ENCODE data around the gene PUS10.
"Not testable (repeated sequence)": the region's sequence is repeated elsewhere in the genome, so short reads cannot be mapped to it uniquely, and the experiment has no call there.

Gene PUS10, protein sequence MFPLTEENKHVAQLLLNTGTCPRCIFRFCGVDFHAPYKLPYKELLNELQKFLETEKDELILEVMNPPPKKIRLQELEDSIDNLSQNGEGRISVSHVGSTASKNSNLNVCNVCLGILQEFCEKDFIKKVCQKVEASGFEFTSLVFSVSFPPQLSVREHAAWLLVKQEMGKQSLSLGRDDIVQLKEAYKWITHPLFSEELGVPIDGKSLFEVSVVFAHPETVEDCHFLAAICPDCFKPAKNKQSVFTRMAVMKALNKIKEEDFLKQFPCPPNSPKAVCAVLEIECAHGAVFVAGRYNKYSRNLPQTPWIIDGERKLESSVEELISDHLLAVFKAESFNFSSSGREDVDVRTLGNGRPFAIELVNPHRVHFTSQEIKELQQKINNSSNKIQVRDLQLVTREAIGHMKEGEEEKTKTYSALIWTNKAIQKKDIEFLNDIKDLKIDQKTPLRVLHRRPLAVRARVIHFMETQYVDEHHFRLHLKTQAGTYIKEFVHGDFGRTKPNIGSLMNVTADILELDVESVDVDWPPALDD

DNA sequence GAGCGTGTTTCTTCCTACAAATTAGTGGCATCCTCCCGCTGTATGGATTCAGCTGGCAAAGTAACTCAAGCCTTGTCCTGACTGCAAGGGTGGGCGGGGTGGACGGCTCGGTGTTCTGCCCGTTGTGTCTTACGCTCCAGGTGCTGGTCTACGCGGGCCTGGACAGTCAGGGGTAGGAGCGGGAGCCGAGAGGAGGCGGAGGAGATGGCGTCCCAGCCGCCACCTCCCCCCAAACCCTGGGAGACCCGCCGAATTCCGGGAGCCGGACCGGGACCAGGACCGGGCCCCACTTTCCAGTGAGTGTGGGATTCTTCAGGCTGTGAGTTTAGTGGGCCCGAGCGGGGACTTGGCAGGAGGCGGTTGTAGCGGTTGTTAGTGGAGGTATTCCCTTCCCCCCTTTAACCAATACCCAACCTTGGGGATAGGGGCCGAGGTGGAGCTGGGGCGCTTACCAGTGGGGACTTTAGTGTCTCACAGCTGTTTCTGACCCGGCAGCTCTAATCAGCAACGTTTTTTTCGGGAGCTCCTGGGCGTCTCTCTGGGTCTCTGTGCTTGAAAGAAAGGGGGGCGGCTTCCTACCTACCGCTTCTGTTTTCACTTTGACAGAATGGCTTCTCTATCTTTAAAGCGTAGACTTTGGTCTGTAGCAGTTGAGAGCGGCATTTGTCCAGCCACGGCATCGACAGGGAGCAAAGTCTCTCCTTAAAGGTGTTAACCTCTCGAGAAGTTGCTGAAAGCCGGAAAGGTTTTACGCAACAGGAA lies at the start of gene PUS10, which contains the start of gene PEX13:
PUS10 (minus strand) TSS at position 700 of the 762 bp plus-strand sequence. CDS start 6,365 bp downstream, outside the sequence.
PEX13 (plus strand) TSS at position 165 of the 762 bp plus-strand sequence; CDS start at position 205, 40 bp downstream.
- peak; percentile 97 for DNase-seq

DNA sequence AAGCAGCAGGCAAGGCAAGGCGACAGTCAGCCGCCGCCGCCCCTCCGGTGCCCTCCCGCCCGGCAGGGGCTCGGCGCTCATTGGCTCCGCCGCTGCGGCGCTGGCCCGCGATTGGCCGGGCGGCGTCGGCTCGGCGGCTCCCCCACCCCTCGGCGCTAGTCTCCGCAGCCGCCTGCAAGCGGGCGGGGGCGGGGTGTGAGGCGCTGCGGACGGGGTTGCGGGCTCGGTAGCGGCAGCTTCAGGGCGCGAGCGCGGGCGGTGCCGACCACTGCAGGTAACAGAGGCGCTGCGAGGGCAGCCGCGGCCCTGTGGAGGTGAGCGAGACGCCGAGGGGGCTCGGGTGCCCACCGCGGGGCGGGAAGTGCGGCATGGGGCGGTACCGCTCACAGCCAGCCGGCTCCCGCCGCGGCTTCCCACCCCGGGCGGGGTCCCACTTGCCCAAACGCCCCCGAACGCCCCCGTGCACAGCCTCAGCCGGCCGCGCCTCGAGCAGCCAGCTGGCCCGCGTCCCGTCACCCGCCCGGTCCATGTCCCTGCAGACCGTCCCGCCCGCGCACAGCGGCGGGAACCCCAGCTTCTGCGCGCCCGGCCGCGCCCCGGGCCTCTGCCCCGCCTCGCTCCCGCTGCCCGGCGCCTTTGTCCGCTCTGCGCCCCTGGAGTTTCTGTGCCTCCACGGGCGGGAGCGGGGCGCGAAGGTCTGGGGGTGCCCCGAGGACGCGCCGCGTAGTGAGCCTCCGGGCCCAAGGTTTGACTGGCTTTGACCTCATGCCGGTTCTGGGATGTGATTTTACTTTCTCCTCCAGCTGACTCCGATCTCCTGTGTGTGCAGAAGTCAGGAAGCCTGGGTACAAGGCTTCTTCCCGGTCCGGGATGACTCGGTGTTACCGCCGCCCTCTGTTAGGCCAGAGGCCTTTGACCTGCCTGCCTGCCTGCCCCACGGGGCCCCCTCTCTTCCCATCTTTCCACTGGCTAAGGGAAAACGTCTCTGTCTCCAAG lies 48.0 kb upstream of the PUS10 start, which contains the start of gene SANBR:
SANBR (plus strand) TSS at position 158 of the 996 bp plus-strand sequence. CDS start 4,480 bp downstream, outside the sequence.
- DNase-seq, result peak; percentile 92

DNA sequence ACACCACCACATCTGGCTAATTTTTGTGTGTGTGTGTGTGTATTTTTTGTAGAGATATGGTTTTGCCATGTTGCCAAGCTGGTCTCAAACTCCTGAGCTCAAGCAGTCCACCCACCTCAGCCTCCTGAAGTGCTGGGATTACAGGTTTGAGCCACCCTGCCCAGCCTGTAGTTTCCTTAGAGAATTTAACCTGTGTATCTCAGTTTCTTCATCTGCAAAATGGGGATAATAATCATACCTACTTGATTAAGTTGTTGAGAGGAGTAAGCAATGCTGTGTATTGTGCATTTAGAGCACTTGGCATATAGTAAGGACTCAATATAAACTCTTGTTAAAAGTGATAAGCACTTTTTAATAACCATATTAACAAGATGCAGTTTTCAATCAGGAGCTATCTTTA lies 41.3 kb upstream of the PUS10 start:
- no peak for DNase-seq

DNA sequence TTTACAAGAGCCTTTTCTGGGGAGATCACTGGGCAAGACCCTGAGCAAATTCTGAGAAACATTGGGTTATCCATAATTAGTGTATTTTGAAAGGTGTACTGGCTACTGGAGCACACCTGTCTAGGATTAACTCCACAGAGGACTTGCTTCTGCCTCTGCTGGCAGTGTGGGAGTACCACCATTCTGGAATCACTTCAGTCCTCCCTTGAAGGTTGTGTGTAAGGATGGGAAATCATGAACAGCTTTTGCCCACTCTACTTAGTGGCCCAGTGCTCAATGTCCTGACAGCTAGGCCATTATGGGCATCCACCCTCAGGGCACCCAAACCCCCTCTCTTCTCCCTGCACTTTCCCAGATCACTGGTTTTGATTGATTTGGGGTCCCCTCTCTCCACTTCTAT lies 39.5 kb upstream of the PUS10 start:
- no peak for DNase-seq

DNA sequence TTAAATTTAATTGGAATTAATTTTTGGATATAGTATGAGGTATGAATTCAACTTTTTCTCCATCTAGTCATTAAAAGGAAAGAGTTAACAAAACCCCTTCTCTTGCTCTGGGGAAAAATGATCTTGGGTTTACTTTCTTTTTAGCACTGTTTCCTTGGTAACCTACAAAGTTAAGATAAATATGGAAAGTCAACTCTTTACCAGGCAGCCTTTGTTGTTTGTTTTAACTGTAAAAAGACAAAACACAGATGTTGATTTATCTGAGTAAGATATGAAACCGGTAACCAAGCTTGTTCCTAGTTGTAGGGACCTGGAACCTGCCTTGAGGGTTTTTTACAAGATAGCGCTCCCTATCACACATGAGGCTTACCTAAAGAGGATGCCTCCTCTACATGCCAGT lies 37.5 kb upstream of the PUS10 start:
- DNase-seq, result no peak

DNA sequence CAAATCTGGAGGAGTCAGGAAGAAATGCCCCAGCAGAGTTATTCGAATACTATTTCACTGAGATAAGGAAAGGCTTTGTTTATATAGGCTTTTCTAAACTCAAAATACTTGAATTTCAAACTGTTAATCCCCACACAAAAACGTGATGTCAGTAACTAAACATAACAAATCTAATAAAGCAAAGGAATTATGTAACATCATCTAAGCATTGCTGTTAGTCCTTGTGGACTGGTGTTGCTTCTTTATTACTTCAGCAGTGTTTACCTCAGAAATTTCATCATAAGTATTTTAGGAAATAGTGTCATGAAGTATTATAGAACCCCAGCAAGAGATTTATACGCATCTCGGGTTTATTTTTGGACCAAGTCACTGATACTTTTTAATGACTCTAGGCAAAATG lies 27.9 kb upstream of the PUS10 start:
- DNase-seq, result no peak

DNA sequence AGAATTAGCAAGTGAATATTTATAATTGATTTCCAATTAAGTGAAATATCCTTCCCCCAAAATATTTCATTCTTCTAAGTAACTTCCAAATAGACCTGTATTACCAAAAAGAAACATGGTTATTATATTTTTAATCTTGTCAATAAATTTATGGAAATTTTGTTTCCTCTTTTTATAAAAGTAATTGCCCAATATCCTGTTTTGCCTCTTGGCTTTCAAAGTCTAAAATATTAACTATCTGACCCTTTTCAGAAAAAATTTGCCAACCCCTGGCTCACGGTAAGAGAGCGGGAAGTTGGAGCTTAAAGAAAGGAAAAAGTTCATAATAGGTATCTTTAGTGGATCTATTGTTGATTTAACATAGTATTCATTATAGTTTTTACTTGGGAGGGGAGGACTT lies 27.2 kb upstream of the PUS10 start:
- DNase-seq, result no peak

DNA sequence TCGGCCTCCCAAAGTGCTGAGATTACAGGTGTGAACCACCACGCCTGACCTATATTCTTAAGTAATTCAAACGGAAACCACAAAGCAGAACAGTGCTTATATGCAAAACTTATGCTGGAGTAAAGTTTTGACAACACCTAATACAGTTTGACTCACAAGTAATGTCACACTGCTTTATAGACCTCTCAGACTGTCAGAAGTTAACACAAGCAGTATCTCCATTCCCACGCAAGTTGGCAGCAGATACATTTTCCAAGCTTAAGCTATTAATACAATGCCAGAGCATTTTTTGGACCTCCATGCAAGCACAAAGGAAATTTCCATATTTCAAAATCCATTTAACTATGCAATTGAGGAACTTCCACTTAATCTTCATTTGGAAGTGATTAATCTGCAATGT lies 26.6 kb upstream of the PUS10 start:
- no peak for DNase-seq

DNA sequence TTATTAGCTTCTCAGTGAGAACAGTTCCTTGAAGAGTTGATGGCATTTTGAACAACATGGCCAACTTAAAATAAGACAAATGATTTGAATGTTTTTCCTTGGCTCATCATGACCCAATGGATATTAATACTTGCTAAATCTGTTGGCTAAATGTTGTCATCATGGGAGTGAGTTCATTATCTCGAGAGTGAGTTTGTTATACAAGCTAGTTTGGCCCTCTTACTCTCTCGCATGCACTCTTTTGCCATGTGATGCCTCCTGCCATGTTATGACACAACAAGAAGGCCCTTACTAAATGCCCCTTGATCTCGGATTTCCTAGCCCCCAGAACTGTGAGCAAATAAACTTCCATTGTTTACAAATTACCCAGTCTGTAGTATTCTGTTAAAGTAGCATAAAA lies 24.8 kb upstream of the PUS10 start:
- DNase-seq, result no peak

DNA sequence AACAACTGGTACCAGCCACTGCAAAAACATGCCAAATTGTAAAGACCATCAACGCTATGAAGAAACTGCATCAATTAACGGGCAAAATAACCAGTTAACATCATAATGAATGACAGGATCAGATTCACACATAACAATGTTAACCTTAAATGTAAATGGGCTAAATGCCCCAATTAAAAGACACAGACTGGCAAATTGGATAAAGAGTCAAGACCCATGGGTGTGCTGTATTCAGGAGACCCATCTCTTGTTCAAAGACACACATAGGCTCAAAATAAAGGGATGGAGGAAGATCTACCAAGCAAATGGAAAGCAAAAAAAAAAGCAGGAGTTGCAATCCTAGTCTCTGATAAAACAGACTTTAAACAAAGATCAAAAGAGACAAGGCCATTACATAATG lies 18.6 kb upstream of the PUS10 start:
- DNase-seq, result not testable (repeated sequence)

DNA sequence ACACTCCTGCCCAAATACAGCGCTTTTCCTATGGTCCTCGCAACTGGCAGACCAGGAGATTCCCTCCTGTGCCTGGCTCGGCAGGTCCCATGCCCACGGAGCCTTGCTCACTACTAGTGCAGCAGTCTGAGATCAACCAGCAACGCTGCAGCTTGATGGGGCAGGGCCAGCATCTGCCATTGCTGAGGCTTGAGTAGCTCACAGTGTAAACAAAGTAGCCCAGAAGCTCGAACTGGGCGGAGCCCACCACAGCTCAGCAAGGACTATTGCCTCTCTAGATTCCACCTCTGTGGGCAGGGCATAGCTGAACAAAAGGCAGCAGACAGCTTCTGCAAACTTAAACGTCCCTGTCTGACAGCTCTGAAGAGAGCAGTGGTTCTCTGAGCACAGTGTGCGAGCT lies 16.5 kb upstream of the PUS10 start:
- not testable (repeated sequence) for DNase-seq

DNA sequence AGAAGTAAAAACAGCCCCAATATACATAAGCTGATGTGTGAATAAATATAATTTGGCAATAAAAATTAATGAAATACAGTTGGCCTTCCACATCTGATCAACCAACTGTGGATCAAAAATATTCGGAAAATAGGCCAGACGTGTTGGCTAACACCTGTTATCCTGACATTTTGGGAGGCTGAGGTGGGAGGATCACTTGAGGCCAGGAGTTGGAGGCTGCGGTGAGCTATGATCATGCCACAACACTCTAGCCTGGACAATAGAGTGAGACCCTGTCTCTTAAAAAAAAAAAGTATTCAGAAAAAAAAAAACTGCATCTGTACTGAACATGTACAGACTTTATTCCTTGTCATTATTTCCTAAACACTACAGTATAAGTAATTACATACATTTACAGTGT lies 11.5 kb upstream of the PUS10 start:
- no peak for DNase-seq

DNA sequence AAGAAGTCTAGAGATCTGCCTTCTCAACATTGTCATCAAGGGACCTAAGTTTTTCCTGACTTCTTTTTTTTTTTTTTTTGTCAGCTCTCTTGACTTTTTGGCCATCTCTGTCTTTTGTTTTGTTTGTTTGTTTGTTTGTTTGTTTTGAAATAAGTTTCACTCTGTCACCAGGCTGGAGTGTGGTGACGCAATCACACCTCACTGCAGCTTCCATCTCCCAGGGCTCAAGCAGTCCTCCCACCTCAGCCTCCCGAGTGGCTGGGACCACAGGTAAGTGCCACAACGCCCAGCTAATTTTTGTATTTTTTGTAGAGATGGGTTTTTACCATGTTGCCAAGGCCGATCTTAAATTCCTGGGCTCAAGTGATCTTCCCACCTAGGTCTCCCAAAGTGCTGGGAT lies 5.6 kb upstream of the PUS10 start:
- no peak for DNase-seq

DNA sequence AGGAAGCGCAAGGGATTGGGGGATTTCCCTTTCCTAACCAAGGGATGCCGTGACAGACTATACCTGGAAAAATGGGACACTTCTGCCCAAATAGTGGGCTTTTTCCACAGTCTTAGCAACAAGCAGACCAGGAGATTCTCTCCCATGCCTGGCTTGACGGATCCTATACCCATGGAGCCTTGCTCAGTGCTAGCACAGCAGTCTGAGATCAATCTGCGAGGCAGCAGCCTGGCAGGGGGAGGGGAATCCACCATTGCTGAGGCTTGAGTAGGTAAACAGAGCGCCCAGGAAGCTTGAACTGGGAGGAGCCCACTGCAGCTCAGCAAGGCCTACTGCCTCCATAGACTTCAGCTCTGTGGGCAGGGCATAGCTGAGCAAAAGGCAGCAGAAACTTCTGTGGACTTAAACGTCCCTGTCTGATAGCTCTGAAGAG lies 3.2 kb upstream of the PUS10 start:
- no peak for DNase-seq

DNA sequence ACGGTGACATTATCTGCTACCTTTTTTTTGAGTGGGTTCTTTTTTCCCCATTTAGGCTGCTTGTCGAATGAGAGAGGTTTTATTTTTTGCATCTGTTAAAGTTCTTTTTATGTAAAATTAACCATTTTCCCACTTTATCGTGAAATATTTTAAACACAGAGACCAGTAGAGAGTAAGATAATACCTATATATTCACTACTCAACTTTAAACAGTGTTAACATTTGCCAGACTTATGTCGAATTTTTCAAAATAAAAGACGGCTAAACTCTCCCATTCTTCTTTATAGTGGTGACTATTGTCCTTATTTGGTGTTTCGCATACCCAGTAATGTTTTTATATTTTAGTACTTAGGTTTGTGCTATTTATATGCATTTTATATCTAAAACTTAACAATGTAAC lies 743 bp upstream of the PUS10 start:
- DNase-seq, result no peak

DNA sequence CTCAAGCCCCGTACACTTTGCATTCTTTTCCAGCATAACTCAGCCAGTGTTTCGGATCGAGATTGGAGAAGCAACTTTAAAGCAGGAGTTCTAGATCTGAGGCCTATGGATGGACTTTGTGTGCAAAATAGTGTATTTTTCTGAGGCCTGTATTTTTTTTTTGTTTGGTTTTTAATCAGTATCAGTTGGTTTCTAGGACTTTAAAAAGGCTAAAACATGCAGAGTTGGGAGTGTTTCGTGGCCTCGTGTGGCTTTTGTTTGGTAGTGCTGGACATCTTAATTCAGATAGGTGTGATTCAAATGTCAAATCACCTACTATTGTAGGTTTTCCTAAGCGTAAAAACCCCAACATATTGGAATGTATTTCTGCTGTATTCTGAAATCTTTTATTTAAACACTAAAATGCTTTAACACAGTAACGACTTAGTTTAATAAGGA lies 282 bp upstream of the PUS10 start:
- no peak for DNase-seq

DNA sequence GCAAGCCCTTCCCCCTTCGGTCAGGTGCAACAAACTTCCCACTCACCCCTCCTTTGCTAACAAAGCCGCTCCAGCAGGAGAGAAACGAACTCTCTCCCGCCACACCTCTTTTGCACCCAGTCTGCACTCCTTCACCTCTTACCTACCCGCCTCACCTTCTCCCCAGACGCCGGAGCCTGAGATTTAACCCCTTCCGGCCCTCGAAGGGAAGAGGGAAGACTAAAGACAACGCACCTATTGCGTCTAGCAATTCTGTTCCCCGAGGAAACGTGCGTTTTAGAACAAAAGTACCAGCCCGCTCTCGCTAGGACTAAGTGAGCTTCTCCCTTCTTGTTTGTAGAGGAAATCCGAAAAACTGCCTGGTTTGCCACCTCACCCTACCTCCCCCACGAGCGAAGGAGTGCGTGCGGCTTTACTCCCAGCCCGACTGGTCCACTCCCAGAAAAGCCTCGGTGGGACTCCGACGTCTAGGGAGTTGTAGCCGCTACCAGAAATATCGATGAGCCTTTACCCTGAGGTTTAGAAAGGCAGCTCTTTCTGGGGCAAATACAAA lies 976 bp downstream of the PUS10 start:
- peak; percentile 97 for DNase-seq

DNA sequence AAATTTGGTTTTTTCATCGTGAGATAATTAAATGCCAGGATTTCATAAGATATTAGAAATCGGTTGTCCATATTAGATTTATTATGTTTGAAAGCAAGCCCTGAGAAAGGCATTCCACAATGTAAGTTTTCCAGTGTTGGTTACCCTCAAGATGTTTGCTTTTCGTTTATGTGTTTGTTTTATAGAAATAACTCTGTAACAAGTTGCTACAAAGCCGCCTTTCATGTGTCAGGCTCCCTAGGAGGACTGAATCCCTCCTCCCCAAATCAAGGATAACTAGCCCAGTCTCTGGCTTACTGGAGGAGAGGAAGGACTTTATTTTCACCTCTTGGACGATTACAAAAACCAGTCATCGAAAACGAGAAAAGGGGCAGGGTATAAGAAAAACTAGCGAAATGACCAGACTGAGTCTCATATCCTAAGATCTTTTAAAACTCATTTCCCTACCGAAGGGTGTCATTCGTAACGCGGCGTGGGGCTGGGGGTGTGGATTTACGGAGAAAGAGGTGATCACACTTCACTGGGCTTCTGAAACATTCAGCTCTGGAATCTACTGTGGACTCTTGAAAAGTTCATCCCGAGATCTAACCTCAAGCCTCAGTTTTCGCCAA lies 1.6 kb downstream of the PUS10 start:
- DNase-seq, result no peak

DNA sequence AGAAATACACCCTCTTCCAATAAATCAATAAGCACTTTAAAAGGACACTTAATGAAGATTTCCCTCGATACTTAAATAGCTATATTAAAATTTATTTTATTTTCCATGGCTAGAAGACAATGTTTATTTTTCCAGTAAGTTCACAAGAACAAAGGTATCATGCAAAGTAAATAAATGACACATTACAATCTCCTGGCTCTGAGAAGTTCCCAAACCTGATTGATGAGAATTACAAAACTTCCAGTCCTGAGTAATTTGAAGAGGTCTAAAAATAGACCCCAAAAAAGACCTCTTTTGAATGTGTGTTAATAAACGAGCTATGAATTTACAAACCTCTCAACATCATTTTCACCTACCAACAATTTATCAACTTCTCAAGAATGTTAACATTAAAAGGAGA lies 2.1 kb downstream of the PUS10 start:
- DNase-seq, result no peak

DNA sequence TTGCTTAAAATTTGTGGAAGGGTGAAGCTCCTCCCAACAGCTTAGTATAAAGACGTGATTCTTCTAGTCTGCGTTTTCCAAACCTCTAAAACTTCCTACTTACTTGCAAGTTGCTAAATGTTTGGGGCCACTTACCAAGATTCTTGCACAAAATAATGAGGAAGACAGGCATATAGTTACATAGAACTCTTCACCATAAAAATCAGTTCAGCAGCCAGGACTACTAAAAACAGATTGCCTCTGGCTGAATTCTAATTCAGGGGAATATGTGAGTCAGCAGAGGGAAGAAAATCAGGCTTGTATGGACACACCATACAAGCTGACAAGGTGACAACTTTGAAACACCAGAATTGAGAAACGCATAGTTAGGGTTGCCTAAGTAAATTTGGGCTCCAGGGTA lies 3.3 kb downstream of the PUS10 start:
- no peak for DNase-seq

DNA sequence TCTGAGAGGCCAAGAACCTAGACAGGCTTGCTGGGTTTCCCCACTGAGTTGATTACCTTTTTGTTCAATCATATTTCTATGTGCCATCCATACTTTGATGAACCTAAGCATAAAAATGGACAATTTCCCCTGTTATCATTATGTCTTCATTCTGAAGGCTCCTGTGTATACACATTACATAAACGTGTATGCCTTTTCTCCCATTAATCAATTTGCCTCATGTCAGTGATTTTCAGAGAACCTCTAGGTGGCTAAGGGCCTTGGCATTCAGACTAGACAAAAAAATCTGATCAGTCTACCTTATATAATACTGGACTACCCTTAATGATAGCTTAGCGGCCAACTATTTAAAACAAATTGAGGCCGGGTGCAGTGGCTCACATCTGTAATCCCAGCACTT lies 4.7 kb downstream of the PUS10 start:
- no peak for DNase-seq

DNA sequence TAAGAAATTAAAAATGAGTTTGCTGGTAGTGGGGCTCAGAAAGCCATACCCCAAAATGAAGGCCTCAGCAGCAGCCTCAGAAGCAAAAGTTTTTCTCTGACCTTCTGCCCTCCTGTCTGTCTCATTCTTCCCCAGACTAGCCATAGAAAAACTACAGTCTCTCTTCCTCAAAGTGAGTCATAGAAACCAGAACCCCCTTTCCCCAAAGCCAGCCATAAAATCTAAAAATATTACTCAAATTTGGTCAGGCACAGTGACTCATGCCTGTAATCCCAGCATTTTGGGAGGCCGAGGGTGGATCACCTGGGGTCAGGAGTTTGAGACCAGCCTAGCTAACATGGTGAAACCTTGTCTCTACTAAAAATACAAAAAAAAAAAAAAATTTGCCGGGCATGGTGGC lies 5.8 kb downstream of the PUS10 start:
- DNase-seq, result not testable (repeated sequence)

All from retina (tissue), 1 donor.